HCT116 (cell line): ENCODE data around the gene ZNF334. TPM values are rescaled to one million over a fixed set of nuclear protein-coding genes. Genes with fewer than 3 reads are reported as not detected.
A peak's percentile ranks its signal among the peaks of the same experiment; 100 is the strongest.

Experiments used
- ATAC-seq: fragments of 200-7000 bp; cut with Tn5 transposase; 2 replicates; pipeline ENCODE4 v1.9.1; 2020; ENCODE audit warnings: mild to moderate bottlenecking, moderate library complexity
- BruUV-seq: library from RNA; stranded (reverse); fragments of 400-500 nt; replicated peaks from 2 replicates; lab custom pipeline; 2021; lab: Mats Ljungman, UMichigan
- CTCF ChIA-PET: fragments of 300-600 bp; sonication (Branson Sonifier 250); formaldehyde crosslinking; loops from one replicate; lab custom pipeline; 2021; ENCODE audit warnings: antibody characterized with exemption; lab: Charles Lee
- POLR2A ChIA-PET: fragments of 300-600, 350-600 bp; sonication (Branson Sonifier 250); formaldehyde crosslinking; loops from one replicate; lab custom pipeline; 2021; ENCODE audit warnings: antibody characterized with exemption; lab: Charles Lee
- RAD21 ChIA-PET, 2 experiments: fragments of 300-600 bp; sonication (Branson Sonifier 250); formaldehyde crosslinking; loops; one replicate each; lab custom pipeline; 2023; ENCODE audit warnings: low total read pairs in 2 of 2; ENCODE audit not compliant: uncharacterized antibody in 2 of 2, unreplicated experiment in 2 of 2, low non-redundant PET in 1 of 2; lab: Charles Lee
- DNase-seq: peaks from one replicate; pipeline ENCODE4 v3.0.0-alpha.2; 2010; ENCODE audit warnings: low read depth, low spot score
- H2AFZ ChIP-seq: fragments of 200-600 bp; shearing (Covaris generic), sonication (generic); 2 replicates; pipeline ENCODE4 v1.6.1; 2017; ENCODE audit warnings: low read depth, mixed run types, mixed read lengths, antibody characterized with exemption, low read length; ENCODE audit not compliant: poor library complexity, severe bottlenecking
- H3K27ac ChIP-seq: 2 replicates; pipeline ENCODE4 v1.5.1; 2012; ENCODE audit warnings: low read depth, low read length
- H3K27me3 ChIP-seq: fragments of 200-600 bp; sonication (generic); 2 replicates; pipeline ENCODE4 v1.6.1; 2016; ENCODE audit warnings: mixed run types, low read length, mixed read lengths; ENCODE audit not compliant: insufficient read depth
- H3K36me3 ChIP-seq, 2 experiments: fragments of 200-500 bp in 1 of 2; fragments of 200-600 bp in 1 of 2; sonication (Bioruptor generic) in 1 of 2; sonication (generic) in 1 of 2; 2 replicates each; pipeline versions ENCODE4 v1.5.1 to v1.6.1; 2014 to 2016; ENCODE audit warnings: low read length in 2 of 2, inconsistent platforms in 1 of 2, mixed read lengths in 1 of 2, mixed run types in 1 of 2; ENCODE audit not compliant: insufficient read depth in 2 of 2, control insufficient read depth in 1 of 2
- H3K4me1 ChIP-seq, 2 experiments: fragments of 200-600 bp in 1 of 2; sonication (generic) in 1 of 2; 2 replicates each; pipeline versions ENCODE4 v1.5.1 to v1.6.1; 2012 to 2017; ENCODE audit warnings: low read length in 2 of 2, inconsistent platforms in 1 of 2, mild to moderate bottlenecking in 1 of 2, mixed read lengths in 1 of 2, mixed run types in 1 of 2, moderate library complexity in 1 of 2; ENCODE audit not compliant: insufficient read depth in 2 of 2, control insufficient read depth in 1 of 2
- H3K4me2 ChIP-seq: fragments of 200-600 bp; sonication (generic); 2 replicates; pipeline ENCODE4 v1.6.1; 2017; ENCODE audit warnings: mixed run types, low read length, mixed read lengths
- H3K4me3 ChIP-seq, 2 experiments: fragments of 200-600 bp in 1 of 2; sonication (generic) in 1 of 2; replicated peaks in 1 of 2; 2 replicates each; pipeline ENCODE4 v1.5.1; 2011 to 2016; ENCODE audit warnings: low read length in 2 of 2, control low read depth in 1 of 2, low read depth in 1 of 2, mild to moderate bottlenecking in 1 of 2, mixed read lengths in 1 of 2, mixed run types in 1 of 2
- H3K79me2 ChIP-seq: fragments of 200-600 bp; sonication (generic); 2 replicates; pipeline ENCODE4 v1.6.1; 2017; ENCODE audit warnings: mild to moderate bottlenecking, mixed run types, low read length, moderate library complexity, mixed read lengths; ENCODE audit not compliant: insufficient read depth
- H3K9ac ChIP-seq: fragments of 200-600 bp; sonication (generic); 2 replicates; pipeline ENCODE4 v1.6.1; 2016; ENCODE audit warnings: low read length, mixed read lengths
- H3K9me2 ChIP-seq: fragments of 200-600 bp; sonication (generic), shearing (Covaris generic); 2 replicates; pipeline ENCODE4 v1.6.1; 2017; ENCODE audit warnings: mixed run types, mild to moderate bottlenecking, moderate library complexity; ENCODE audit not compliant: insufficient read depth
- H3K9me3 ChIP-seq, 2 experiments: fragments of 200-500 bp in 1 of 2; fragments of 200-600 bp in 1 of 2; sonication (Bioruptor generic) in 1 of 2; sonication (generic) in 1 of 2; 2 replicates each; pipeline ENCODE4 v1.6.1; 2014 to 2017; ENCODE audit warnings: low read length in 2 of 2, mixed read lengths in 2 of 2, inconsistent platforms in 1 of 2, low read depth in 1 of 2, mild to moderate bottlenecking in 1 of 2, mixed run types in 1 of 2, moderate library complexity in 1 of 2; ENCODE audit not compliant: control insufficient read depth in 1 of 2, insufficient read depth in 1 of 2
- H4K20me1 ChIP-seq: fragments of 200-600 bp; sonication (generic), shearing (Covaris generic); 2 replicates; pipeline ENCODE4 v1.6.1; 2017; ENCODE audit warnings: mixed run types, mild to moderate bottlenecking, moderate library complexity; ENCODE audit not compliant: insufficient read depth
- CBX3 ChIP-seq: IDR thresholded peaks from 2 replicates; pipeline ENCODE4 v1.6.1; 2012; ENCODE audit warnings: low read depth
- CEBPB ChIP-seq: IDR thresholded peaks from 2 replicates; pipeline ENCODE4 v1.6.1; 2012; ENCODE audit warnings: low read depth
- EGR1 ChIP-seq: IDR thresholded peaks from 2 replicates; pipeline ENCODE4 v1.6.1; 2012; ENCODE audit warnings: low read depth
- ELF1 ChIP-seq: IDR thresholded peaks from 2 replicates; pipeline ENCODE4 v1.6.1; 2012; ENCODE audit warnings: low read depth, borderline replicate concordance
- EZH2 ChIP-seq: fragments of 200-600 bp; sonication (generic); IDR thresholded peaks from 2 replicates; pipeline ENCODE4 v1.6.1; 2017; ENCODE audit warnings: antibody characterized with exemption, mixed run types
- EZH2phosphoT487 ChIP-seq: fragments of 200-600 bp; IDR thresholded peaks from 2 replicates; pipeline ENCODE4 v1.6.1; 2018; ENCODE audit warnings: antibody characterized with exemption, borderline replicate concordance
- FOSL1 ChIP-seq: IDR thresholded peaks from 2 replicates; pipeline ENCODE4 v1.6.1; 2012; ENCODE audit warnings: low read depth
- JUND ChIP-seq: IDR thresholded peaks from 2 replicates; pipeline ENCODE4 v1.6.1; 2012
- POLR2A ChIP-seq: IDR thresholded peaks from 2 replicates; pipeline ENCODE4 v1.7.0; 2011; ENCODE audit warnings: borderline replicate concordance; ENCODE audit not compliant: insufficient read depth, insufficient read length; ENCODE audit errors: extremely low read depth
- POLR2AphosphoS5 ChIP-seq: IDR thresholded peaks from 2 replicates; pipeline ENCODE4 v1.6.1; 2011; ENCODE audit warnings: mild to moderate bottlenecking, low read depth, low read length, moderate library complexity
- SIN3A ChIP-seq: IDR thresholded peaks from 2 replicates; pipeline ENCODE4 v1.6.1; 2012; ENCODE audit warnings: low read depth
- SP1 ChIP-seq: IDR thresholded peaks from 2 replicates; pipeline ENCODE4 v1.6.1; 2012; ENCODE audit warnings: low read depth
- SRF ChIP-seq: IDR thresholded peaks from 2 replicates; pipeline ENCODE4 v1.6.1; 2012; ENCODE audit warnings: low read depth
- TCF7L2 ChIP-seq: IDR thresholded peaks from 2 replicates; pipeline ENCODE4 v1.7.0; 2011; ENCODE audit warnings: borderline replicate concordance, inconsistent platforms; ENCODE audit not compliant: insufficient read depth, insufficient read length; ENCODE audit errors: extremely low read depth
- YY1 ChIP-seq: IDR thresholded peaks from 2 replicates; pipeline ENCODE4 v1.6.1; 2011; ENCODE audit warnings: low read length, low read depth, moderate library complexity, mild to moderate bottlenecking; ENCODE audit not compliant: insufficient replicate concordance; ENCODE audit errors: extremely low read depth
- ZFX ChIP-seq: fragments of 450-650 bp; IDR thresholded peaks from 2 replicates; pipeline ENCODE4 v1.6.1; 2017
- ZNF274 ChIP-seq: fragments of 200-500 bp; sonication (Bioruptor generic); IDR thresholded peaks from 2 replicates; pipeline ENCODE4 v1.6.1; 2014; ENCODE audit warnings: mild to moderate bottlenecking, low read depth, low read length, inconsistent platforms
- intact Hi-C: fragments of 100-400 bp; cut with micrococcal nuclease; formaldehyde crosslinking; loops from 2 replicates; pipeline ENCODE4 v1.10.0; 2022
- total RNA-seq: library from RNA; stranded (reverse); gene quantifications from one replicate; pipeline ENCODE4 v1.2.1, GENCODE V29; 2021; ENCODE audit not compliant: unreplicated experiment
- TF ChIP-seq, protein P1 (sequence below): IDR thresholded peaks from 2 replicates; pipeline ENCODE4 v1.6.1; 2012
- TF ChIP-seq, protein P2 (sequence below): IDR thresholded peaks from 2 replicates; pipeline ENCODE4 v1.6.1; 2012; ENCODE audit warnings: low read depth

Gene ZNF334
- total RNA-seq, 1 experiment from 2014 or later = not detected

GRCh38 chr20:46546298-46546697 is 32.9 kb upstream of the ZNF334 start:
- intact Hi-C loops = no loop called here
- BruUV-seq = no TSS peak
- no peak overlapping the region for H2AFZ ChIP-seq
- H3K9me2 ChIP-seq = no peaks in the 10 kb centered on the region
- ATAC-seq (peak; percentile 38; the same call in 1 of the 2 replicates), DNase-seq (no peak)
- TF ChIP-seq YY1 = no peak
- TF ChIP-seq EZH2 = no peak
- TF ChIP-seq ZNF274 = no peak
- TF ChIP-seq POLR2A = no peak
- no peak for TF ChIP-seq POLR2AphosphoS5
- TF ChIP-seq EGR1 = no peak
- TF ChIP-seq SP1 = no peak
- TF ChIP-seq SIN3A = no peak
- TF ChIP-seq TCF7L2 = no peak
- TF ChIP-seq CBX3 = no peak
- no peak for TF ChIP-seq SRF
- TF ChIP-seq CEBPB = no peak
- no peak for TF ChIP-seq ZFX
- TF ChIP-seq EZH2phosphoT487 = no peak
- TF ChIP-seq, protein P1, sequence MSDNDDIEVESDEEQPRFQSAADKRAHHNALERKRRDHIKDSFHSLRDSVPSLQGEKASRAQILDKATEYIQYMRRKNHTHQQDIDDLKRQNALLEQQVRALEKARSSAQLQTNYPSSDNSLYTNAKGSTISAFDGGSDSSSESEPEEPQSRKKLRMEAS = no peak
- TF ChIP-seq JUND = no peak
- no peak for TF ChIP-seq ELF1
- no peak for TF ChIP-seq FOSL1
- TF ChIP-seq, protein P2, sequence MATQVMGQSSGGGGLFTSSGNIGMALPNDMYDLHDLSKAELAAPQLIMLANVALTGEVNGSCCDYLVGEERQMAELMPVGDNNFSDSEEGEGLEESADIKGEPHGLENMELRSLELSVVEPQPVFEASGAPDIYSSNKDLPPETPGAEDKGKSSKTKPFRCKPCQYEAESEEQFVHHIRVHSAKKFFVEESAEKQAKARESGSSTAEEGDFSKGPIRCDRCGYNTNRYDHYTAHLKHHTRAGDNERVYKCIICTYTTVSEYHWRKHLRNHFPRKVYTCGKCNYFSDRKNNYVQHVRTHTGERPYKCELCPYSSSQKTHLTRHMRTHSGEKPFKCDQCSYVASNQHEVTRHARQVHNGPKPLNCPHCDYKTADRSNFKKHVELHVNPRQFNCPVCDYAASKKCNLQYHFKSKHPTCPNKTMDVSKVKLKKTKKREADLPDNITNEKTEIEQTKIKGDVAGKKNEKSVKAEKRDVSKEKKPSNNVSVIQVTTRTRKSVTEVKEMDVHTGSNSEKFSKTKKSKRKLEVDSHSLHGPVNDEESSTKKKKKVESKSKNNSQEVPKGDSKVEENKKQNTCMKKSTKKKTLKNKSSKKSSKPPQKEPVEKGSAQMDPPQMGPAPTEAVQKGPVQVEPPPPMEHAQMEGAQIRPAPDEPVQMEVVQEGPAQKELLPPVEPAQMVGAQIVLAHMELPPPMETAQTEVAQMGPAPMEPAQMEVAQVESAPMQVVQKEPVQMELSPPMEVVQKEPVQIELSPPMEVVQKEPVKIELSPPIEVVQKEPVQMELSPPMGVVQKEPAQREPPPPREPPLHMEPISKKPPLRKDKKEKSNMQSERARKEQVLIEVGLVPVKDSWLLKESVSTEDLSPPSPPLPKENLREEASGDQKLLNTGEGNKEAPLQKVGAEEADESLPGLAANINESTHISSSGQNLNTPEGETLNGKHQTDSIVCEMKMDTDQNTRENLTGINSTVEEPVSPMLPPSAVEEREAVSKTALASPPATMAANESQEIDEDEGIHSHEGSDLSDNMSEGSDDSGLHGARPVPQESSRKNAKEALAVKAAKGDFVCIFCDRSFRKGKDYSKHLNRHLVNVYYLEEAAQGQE = no peak
- H3K36me3 ChIP-seq = no peaks in the 10 kb centered on the region
- H3K4me2 ChIP-seq = no peak overlapping the region
- H3K27ac ChIP-seq = no peak overlapping the region
- H4K20me1 ChIP-seq = no peaks in the 10 kb centered on the region
- ChIA-PET POLR2A (no interaction called here), RAD21 (no interaction called here), CTCF (no interaction called here)
- no peak overlapping the region for H3K9ac ChIP-seq
- H3K4me3 ChIP-seq = no peak overlapping the region
- 0 out of 2 replicates have a peak, but pooled peaks cover 6% of the 10 kb centered on the region for H3K27me3 ChIP-seq
- H3K9me3 ChIP-seq = no peaks in the 10 kb centered on the region
- no peaks in the 10 kb centered on the region for H3K4me1 ChIP-seq
- no peaks in the 10 kb centered on the region for H3K79me2 ChIP-seq
